ENCODE results near the gene RMC1.
"Not testable (repeated sequence)": the region's sequence is repeated elsewhere in the genome, so short reads cannot be mapped to it uniquely, and the experiment has no call there.

RMC1 gene

GRCh38 chr18:23503038-23503962 is at the start of gene RMC1:
Gene RMC1 (plus strand): TSS chr18:23503511. CDS start chr18:23503619, 108 bp downstream.
- peak; percentile 93 for DNase-seq (ENCODE audit: low read depth, low spot score)

- no peak for DNase-seq (ENCODE audit: low read depth, low spot score)
Observed at GRCh38 chr18:23453680-23454058, 49.6 kb upstream of the RMC1 start.

GRCh38 chr18:23456835-23457234 is 46.5 kb upstream of the RMC1 start:
- no peak for DNase-seq (ENCODE audit: low read depth, low spot score)

- DNase-seq (ENCODE audit: low read depth, low spot score) = no peak
Observed at GRCh38 chr18:23458830-23459529, 44.3 kb upstream of the RMC1 start.

GRCh38 chr18:23459530-23459921 is 43.8 kb upstream of the RMC1 start:
- no peak for DNase-seq (ENCODE audit: low read depth, low spot score)

GRCh38 chr18:23460285-23461273 is 42.7 kb upstream of the RMC1 start:
- no peak for DNase-seq (ENCODE audit: low read depth, low spot score)

GRCh38 chr18:23462876-23463275 is 40.4 kb upstream of the RMC1 start:
- DNase-seq (ENCODE audit: low read depth, low spot score) = no peak

- no peak for DNase-seq (ENCODE audit: low read depth, low spot score)
Observed at GRCh38 chr18:23468753-23469459, 34.4 kb upstream of the RMC1 start.

GRCh38 chr18:23470620-23471387 is 32.5 kb upstream of the RMC1 start:
- DNase-seq (ENCODE audit: low read depth, low spot score) = no peak

GRCh38 chr18:23471486-23471885 is 31.8 kb upstream of the RMC1 start:
- DNase-seq (ENCODE audit: low read depth, low spot score) = no peak

GRCh38 chr18:23479829-23480505 is 23.3 kb upstream of the RMC1 start:
- no peak for DNase-seq (ENCODE audit: low read depth, low spot score)

GRCh38 chr18:23484561-23485182 is 18.6 kb upstream of the RMC1 start:
- no peak for DNase-seq (ENCODE audit: low read depth, low spot score)

GRCh38 chr18:23485386-23485785 is 17.9 kb upstream of the RMC1 start:
- no peak for DNase-seq (ENCODE audit: low read depth, low spot score)

- no peak for DNase-seq (ENCODE audit: low read depth, low spot score)
Observed at GRCh38 chr18:23487738-23488570, 15.4 kb upstream of the RMC1 start.

GRCh38 chr18:23489586-23489985 is 13.7 kb upstream of the RMC1 start:
- DNase-seq (ENCODE audit: low read depth, low spot score) = not testable (repeated sequence)

GRCh38 chr18:23493654-23494053 is 9.7 kb upstream of the RMC1 start:
- DNase-seq (ENCODE audit: low read depth, low spot score) = no peak

- DNase-seq (ENCODE audit: low read depth, low spot score) = no peak
Observed at GRCh38 chr18:23494992-23495391, 8.3 kb upstream of the RMC1 start.

GRCh38 chr18:23495723-23496440 is 7.4 kb upstream of the RMC1 start:
- DNase-seq (ENCODE audit: low read depth, low spot score) = no peak
